AG04450 (cell line): Measurements from ENCODE around the gene TRAPPC6A. TPM values are rescaled to one million over a fixed set of nuclear protein-coding genes. Genes with fewer than 3 reads are reported as not detected.

Experiments used
- CTCF ChIA-PET: fragments of 300-600, 350-600 bp; formaldehyde crosslinking; extraction: SDS; loops from one replicate; lab custom pipeline; 2022; ENCODE audit warnings: antibody characterized with exemption, inconsistent platforms; lab: Charles Lee
- POLR2A ChIA-PET: fragments of 350-600 bp; formaldehyde crosslinking; extraction: SDS; loops from one replicate; lab custom pipeline; 2021; ENCODE audit warnings: antibody characterized with exemption, inconsistent platforms; lab: Yijun Ruan, JAX
- DNase-seq: peaks from one replicate; pipeline ENCODE4 v3.0.0-alpha.2; 2011; ENCODE audit warnings: low read depth, low spot score
- H3K27ac ChIP-seq: one replicate; pipeline ENCODE4 v1.5.1; 2012; ENCODE audit warnings: low read depth, low read length, control low read depth
- H3K27me3 ChIP-seq: one replicate; pipeline ENCODE4 v1.6.0; 2012; ENCODE audit warnings: low read length; ENCODE audit not compliant: control insufficient read depth, insufficient read depth
- H3K4me3 ChIP-seq: 2 replicates; pipeline ENCODE4 v1.5.1; 2011; ENCODE audit warnings: mild to moderate bottlenecking, low read depth, low read length, control low read depth
- H3K9me3 ChIP-seq: 2 replicates; pipeline ENCODE4 v1.5.1; 2012; ENCODE audit warnings: low read length; ENCODE audit not compliant: control insufficient read depth, insufficient read depth
- polyA plus RNA-seq: library from polyadenylated mRNA; depleted of rRNA; stranded (reverse); fragments of >200 nt; gene quantifications from 2 replicates; pipeline ENCODE4 v1.2.3, GENCODE V29; 2011
- TF ChIP-seq, protein P1 (sequence below): IDR thresholded peaks from 2 replicates; pipeline ENCODE4 v1.5.1; 2011; ENCODE audit warnings: low read depth, low read length, control low read depth, inconsistent platforms

TRAPPC6A gene
- polyA plus RNA-seq, 1 experiment, result 5.8 TPM

DNA sequence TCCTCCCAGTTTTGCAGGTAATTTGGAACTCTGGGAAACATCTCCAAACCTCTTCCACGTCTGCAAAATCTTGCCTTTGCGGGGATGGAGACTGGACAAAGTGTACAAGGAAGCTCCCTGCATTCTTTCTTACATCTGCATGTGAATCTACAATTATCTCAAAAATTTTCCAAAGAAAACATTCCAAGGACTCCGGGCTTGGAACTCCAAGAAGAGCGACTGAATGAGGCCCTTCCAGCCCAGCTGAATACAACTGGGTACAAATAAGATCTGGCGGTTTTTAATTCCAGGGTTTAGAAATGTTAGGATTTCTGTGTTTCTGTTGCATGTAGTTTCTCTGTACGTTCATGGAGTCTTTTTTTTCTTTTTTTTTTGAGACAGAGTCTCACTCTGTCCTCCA, 38.6 kb upstream of the TRAPPC6A start:
- TF ChIP-seq, protein P1, sequence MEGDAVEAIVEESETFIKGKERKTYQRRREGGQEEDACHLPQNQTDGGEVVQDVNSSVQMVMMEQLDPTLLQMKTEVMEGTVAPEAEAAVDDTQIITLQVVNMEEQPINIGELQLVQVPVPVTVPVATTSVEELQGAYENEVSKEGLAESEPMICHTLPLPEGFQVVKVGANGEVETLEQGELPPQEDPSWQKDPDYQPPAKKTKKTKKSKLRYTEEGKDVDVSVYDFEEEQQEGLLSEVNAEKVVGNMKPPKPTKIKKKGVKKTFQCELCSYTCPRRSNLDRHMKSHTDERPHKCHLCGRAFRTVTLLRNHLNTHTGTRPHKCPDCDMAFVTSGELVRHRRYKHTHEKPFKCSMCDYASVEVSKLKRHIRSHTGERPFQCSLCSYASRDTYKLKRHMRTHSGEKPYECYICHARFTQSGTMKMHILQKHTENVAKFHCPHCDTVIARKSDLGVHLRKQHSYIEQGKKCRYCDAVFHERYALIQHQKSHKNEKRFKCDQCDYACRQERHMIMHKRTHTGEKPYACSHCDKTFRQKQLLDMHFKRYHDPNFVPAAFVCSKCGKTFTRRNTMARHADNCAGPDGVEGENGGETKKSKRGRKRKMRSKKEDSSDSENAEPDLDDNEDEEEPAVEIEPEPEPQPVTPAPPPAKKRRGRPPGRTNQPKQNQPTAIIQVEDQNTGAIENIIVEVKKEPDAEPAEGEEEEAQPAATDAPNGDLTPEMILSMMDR, result no peak
- ChIA-PET POLR2A (no interaction called here), CTCF (interaction anchor here (0.7 kb wide), 1 partner anchor 464 kb away, joined by 3 read pairs; no protein-coding TSS in a partner anchor)
- H3K9me3 ChIP-seq, result no peaks in the 10 kb centered on the region; the same call in 1 of the 2 replicates
- H3K27ac ChIP-seq, result no peak overlapping the region
- no peak overlapping the region for H3K4me3 ChIP-seq
- H3K27me3 ChIP-seq, result peaks cover 40% of the 10 kb centered on the region
- no peak for DNase-seq

DNA sequence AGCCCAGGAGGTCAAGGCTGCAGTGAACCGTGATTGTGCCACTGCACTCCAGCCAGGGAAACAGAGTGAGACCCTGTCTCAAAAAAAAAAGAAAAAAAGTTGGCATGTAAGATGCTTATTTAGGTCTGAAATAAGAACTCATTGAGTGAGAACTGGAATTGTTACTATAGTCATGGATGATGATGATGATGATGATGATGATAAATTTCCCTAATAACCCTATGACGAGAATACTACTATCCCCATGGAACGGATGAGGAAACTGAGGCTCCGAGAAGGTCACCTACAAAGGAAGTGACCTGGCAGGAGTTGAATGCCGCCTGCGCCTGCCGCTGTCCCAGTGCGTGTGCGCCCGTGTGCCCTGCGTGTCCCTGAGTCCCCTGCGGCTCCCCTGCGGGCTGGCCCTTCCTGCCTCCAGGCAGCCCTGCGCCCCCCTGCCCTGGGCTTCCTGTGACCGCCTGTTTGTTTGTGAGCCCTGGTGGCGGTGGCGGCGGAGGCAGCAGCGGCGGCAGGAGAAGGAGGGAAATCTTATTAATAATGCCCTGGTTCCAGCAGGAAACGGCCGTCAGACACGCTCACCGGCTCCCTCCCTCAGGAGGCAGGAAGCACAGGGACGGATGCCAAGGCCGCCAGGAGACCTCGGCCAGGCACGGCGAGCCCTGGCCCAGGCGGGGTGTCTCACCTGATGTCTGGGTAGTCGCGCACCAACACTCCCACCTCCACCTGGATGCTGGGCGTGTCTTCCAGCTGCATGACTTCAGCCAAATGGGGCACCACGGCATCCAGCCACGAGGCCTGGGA, 37.6 kb upstream of the TRAPPC6A start:
- H3K27ac ChIP-seq, result no peak overlapping the region
- no peak overlapping the region for H3K4me3 ChIP-seq
- DNase-seq, result no peak
- H3K9me3 ChIP-seq, result no peaks in the 10 kb centered on the region; the same call in 1 of the 2 replicates
- TF ChIP-seq, protein P1, result no peak
- CTCF ChIA-PET, result no interaction called here
- POLR2A ChIA-PET, result no interaction called here
- peaks cover 41% of the 10 kb centered on the region for H3K27me3 ChIP-seq

DNA sequence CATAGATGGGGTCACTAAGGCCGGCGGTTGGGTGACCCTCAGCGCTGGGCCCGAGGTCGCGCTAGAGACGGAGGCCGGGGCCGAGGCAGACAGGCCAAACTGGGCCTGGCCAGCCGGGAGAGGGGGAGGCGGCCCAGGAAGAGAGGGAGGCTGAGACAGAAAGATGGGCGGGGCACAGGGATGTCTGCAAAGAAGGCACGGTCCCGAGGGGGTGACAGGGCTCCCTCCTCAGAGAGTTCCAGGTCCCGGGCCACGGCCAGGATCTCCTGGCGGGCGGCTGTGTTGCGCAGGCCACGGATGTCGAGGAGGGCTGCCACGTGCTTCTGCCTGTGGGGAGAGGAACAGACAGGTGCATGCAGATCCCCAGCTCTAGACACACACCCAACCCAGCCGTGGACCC, 35.0 kb upstream of the TRAPPC6A start:
- Histone ChIP-seq H3K4me3 (no peak overlapping the region), H3K9me3 (no peaks in the 10 kb centered on the region; the same call in 1 of the 2 replicates), H3K27me3 (peaks cover 34% of the 10 kb centered on the region), H3K27ac (no peak overlapping the region)
- ChIA-PET POLR2A (interaction anchor here (0.7 kb wide), 2 partner anchors 10 to 108 kb away, joined by 4 to 8 read pairs; no protein-coding TSS in a partner anchor), CTCF (no interaction called here)
- TF ChIP-seq, protein P1, result no peak
- no peak for DNase-seq

- ChIA-PET CTCF (no interaction called here), POLR2A (interaction anchor here (0.6 kb wide), 1 partner anchor 34 kb away, joined by 5 read pairs; no protein-coding TSS in a partner anchor)
- DNase-seq, result no peak
- Histone ChIP-seq H3K9me3 (no peaks in the 10 kb centered on the region; the same call in 1 of the 2 replicates), H3K27ac (no peak overlapping the region), H3K4me3 (no peak overlapping the region), H3K27me3 (peaks cover 22% of the 10 kb centered on the region)
- TF ChIP-seq, protein P1, result no peak
These were observed 33.8 kb upstream of the TRAPPC6A start for GRCh38 chr19:45211751-45212381.

- TF ChIP-seq, protein P1, result no peak
- CTCF ChIA-PET, result no interaction called here
- DNase-seq, result no peak
- Histone ChIP-seq H3K27me3 (peaks cover 11% of the 10 kb centered on the region), H3K9me3 (no peaks in the 10 kb centered on the region), H3K27ac (no peak overlapping the region), H3K4me3 (no peak overlapping the region)
- POLR2A ChIA-PET, result no interaction called here
These were observed 28.3 kb upstream of the TRAPPC6A start for GRCh38 chr19:45206328-45206727.
